Measurements from ENCODE around the gene UGT3A1.

GRCh38 chr5:35920890-35921289 lies 70.3 kb downstream of the UGT3A1 start:
- TF ChIP-seq CTCF (IDR thresholded peaks at IDR 0.05) = peak; percentile 50
- TF ChIP-seq GABPA (IDR thresholded peaks at IDR 0.05; ENCODE audit: low read depth) = no peak
- TF ChIP-seq RAD21 (IDR thresholded peaks at IDR 0.05; ENCODE audit: low read length) = peak; percentile 55
- TF ChIP-seq POLR2AphosphoS5 (IDR thresholded peaks at IDR 0.05; ENCODE audit: low read depth, low read length) = no peak
- TF ChIP-seq USF2 (IDR thresholded peaks at IDR 0.05; ENCODE audit: borderline replicate concordance, low read depth, low read length) = no peak
- TF ChIP-seq ZBTB33 (IDR thresholded peaks at IDR 0.05; ENCODE audit: borderline replicate concordance, low read depth) = no peak
- TF ChIP-seq EZH2phosphoT487 (IDR thresholded peaks at IDR 0.05; ENCODE audit: borderline replicate concordance, low read depth) = no peak
